ENCODE data around the gene S100A8.

The S100A8 gene

GRCh38 chr1:153345187-153346076, 45.4 kb downstream of the S100A8 start:
- DNase-seq (ENCODE audit: low read depth): no peak

GRCh38 chr1:153344718-153345025, 46.2 kb downstream of the S100A8 start:
- no peak for DNase-seq (ENCODE audit: low read depth)

GRCh38 chr1:153343811-153344717, 46.8 kb downstream of the S100A8 start:
- no peak for DNase-seq (ENCODE audit: low read depth)

GRCh38 chr1:153343040-153343681, 47.7 kb downstream of the S100A8 start:
- no peak for DNase-seq (ENCODE audit: low read depth)

- DNase-seq (ENCODE audit: low read depth): no peak
Measured at GRCh38 chr1:153342178-153342577, 48.7 kb downstream of the S100A8 start.

GRCh38 chr1:153341431-153341934, 49.4 kb downstream of the S100A8 start:
- no peak for DNase-seq (ENCODE audit: low read depth)

- no peak for DNase-seq (ENCODE audit: low read depth)
Measured at GRCh38 chr1:153340356-153340755, 50.5 kb downstream of the S100A8 start.
